KOPT-K1 (cell line): ENCODE data around the gene TNXB.

ENCODE experiments used
- H3K27ac ChIP-seq: fragments of 200-600 bp; sonication (generic); 2 replicates; pipeline ENCODE4 v1.5.1; 2016; ENCODE audit warnings: antibody characterized with exemption, mild to moderate bottlenecking, low read depth, low read length; ENCODE audit not compliant: poor library complexity, severe bottlenecking
- H3K36me3 ChIP-seq: fragments of 200-600 bp; sonication (generic); 2 replicates; pipeline ENCODE4 v1.5.1; 2017; ENCODE audit warnings: antibody characterized with exemption, mild to moderate bottlenecking, low read length, moderate library complexity; ENCODE audit not compliant: insufficient read depth
- H3K9me3 ChIP-seq: fragments of 200-600 bp; sonication (generic); 2 replicates; pipeline ENCODE4 v1.5.1; 2017; ENCODE audit warnings: antibody characterized with exemption, low read length, mild to moderate bottlenecking; ENCODE audit not compliant: insufficient read depth, poor library complexity, severe bottlenecking

Gene TNXB

DNA sequence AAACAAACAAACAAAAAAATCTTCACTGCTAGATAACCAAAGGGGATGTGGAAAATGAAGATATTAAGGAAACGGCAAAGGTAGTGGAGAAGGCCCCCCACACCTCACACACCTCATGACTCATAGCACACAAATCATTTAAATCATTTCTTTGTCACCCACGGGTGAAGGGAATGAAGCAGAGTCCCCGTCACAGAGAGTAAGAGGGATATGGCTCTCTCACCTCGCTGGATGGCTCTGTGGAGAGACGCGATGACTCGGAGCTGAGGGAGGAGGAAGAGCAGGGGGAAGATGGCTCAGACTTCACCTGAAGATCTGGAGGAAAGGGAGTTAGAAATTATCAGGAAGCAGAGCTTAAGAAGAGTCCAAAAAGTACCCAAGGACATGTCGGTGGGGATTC lies 17.7 kb upstream of the TNXB start:
- Histone ChIP-seq H3K36me3 (peaks cover 48% of the 10 kb centered on the region), H3K9me3 (no peaks in the 10 kb centered on the region), H3K27ac (no peak overlapping the region)

DNA sequence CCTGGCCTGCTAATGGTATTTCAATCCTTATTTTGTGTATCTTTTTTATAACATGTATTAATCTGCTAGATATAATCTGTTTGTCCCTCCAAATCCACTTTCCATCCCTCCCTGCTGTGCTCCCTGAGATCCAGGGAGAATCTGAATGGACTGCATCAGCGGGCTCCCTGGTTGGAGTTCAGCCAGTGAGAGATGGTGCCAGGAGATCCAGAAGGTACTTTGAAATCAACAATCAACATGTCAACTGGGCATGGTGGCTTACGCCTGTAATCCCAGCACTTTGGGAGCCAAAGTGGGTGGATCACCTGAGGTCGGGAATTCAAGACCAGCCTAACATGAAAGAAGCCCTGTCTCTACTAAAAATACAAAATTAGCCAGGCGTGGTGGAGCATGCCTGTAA lies 14.5 kb upstream of the TNXB start:
- Histone ChIP-seq H3K9me3 (no peaks in the 10 kb centered on the region), H3K27ac (no peak overlapping the region), H3K36me3 (peaks cover 77% of the 10 kb centered on the region)

DNA sequence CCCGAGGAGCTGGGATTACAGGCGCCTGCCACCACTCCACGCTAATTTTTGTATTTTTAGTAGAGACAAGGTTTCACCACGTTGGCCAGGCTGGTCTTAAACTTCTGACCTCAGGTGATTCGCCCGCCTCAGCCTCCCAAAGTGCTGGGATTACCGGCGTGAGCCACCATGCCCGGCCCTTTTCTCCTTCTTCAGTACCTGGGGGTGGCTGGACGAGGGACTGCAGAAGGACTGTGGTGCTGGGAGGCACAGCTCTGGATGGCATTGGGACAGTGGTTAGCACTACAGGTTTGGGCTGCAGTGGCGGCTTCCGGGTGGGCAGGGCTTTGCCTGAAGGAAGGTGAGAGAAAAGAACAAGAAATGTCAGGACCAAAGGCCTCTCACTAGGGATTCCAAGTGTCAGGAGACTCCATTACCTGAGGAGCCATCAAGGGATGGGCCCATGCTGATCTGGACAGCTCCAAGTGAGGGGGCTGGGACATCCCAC lies 11.5 kb upstream of the TNXB start:
- Histone ChIP-seq H3K36me3 (peaks cover 94% of the 10 kb centered on the region), H3K9me3 (no peaks in the 10 kb centered on the region)

DNA sequence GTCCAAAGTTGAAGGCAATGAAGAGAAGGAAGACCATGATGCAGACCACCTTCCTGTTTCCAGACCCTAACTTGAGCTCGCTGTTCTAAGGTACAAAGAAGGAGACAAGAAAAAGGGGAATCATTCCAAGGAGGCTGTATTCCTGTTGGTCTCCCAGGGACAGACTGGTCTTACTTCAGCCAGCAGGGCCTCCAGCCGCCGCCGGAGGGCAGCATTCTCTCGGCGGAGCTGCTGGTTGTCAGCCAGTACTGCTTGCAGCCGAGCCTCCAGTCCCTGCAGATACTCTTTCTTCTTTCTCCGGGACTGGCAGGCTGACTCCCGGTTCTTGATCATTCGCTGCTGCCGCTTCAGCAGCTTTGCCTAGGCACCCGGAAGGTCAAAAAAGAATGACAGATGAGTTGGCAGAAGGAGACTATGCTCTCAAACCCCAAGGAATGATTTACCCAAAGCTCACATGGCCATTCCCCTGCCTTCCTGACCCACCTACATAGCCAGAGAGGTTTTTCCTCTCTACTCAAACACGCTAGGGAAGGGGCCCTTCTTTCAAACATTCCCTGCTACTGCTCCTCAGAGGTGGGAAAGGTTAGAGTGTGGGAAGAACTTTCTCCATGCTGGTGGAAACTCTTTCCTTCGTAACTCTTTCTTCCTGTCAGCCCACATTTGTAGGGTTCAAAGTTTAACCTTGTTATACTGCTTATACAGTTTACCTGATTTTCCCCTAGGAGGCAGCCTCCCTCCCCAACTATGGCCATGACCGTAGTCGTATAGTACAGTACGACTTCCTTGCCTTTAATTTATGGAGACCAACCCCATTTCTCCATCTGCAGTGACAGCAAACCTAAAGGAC lies 9.9 kb upstream of the TNXB start:
- H3K27ac ChIP-seq, result no peak overlapping the region
- peaks cover 87% of the 10 kb centered on the region for H3K36me3 ChIP-seq
- no peaks in the 10 kb centered on the region for H3K9me3 ChIP-seq

More for the DNA sequence above, 11.5 kb upstream of the TNXB start:
- no peak overlapping the region for H3K27ac ChIP-seq

DNA sequence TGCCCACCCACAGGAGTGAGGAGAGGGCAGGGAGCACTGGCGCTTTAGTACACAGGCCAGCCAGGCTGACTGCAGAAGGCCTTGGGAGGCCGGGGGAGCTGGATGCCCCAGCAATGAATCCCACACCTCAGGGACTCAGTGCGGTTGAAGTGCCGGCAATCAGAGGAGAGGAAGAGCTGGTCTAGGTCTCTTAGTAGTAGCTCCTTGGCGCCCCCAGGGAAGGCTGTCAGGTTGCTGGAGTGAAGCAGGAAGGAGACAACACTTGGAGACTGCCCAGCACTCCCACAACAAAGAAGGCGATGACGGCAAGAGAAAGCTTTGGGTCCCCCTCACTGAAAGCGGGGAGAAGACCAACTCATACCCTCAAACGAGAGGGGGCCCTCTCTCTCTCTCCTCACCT lies 8.3 kb upstream of the TNXB start:
- Histone ChIP-seq H3K36me3 (peaks cover 74% of the 10 kb centered on the region), H3K9me3 (no peaks in the 10 kb centered on the region), H3K27ac (no peak overlapping the region)

DNA sequence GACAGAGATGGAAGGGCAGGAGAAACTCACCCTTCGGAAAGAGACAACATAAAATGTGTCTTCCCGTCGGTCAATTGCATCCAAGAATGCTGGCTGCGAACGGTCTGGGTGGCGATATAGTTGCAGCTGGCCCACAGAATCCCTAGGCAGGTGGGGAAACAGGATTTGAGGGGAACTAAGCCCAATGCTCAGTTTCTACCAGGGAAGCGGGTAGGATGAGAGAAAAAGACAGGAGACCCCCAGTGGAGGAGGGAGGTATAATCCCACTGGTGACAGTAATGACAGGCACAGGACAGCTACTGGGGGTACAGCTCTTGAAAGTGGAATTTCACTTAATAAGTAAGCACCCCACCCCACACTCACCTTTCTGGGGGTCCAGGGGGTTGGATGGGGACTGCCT lies 7.5 kb upstream of the TNXB start:
- Histone ChIP-seq H3K36me3 (peaks cover 67% of the 10 kb centered on the region), H3K9me3 (no peaks in the 10 kb centered on the region), H3K27ac (no peak overlapping the region)

DNA sequence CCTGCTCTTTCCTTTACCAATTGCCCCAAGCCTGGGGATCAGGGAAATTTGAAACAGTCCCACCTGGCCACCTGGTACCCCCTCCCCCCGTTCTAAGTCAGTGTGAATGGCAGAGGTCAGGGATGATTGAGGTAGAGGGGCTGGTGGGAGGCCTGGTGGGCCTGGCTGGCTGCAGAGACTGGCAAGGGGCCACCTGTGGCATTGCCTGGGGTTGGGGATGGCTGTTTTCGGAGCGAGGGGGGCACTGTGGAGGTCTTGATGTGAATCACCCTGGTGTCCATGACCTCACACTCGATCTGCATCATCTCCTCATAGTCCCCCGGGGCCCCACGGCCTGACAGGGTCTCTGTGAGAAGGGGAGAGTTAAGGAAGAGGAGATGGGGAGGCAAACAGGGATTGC lies 6.5 kb upstream of the TNXB start:
- H3K27ac ChIP-seq, result no peak overlapping the region
- H3K36me3 ChIP-seq, result peaks cover 57% of the 10 kb centered on the region
- H3K9me3 ChIP-seq, result no peaks in the 10 kb centered on the region

DNA sequence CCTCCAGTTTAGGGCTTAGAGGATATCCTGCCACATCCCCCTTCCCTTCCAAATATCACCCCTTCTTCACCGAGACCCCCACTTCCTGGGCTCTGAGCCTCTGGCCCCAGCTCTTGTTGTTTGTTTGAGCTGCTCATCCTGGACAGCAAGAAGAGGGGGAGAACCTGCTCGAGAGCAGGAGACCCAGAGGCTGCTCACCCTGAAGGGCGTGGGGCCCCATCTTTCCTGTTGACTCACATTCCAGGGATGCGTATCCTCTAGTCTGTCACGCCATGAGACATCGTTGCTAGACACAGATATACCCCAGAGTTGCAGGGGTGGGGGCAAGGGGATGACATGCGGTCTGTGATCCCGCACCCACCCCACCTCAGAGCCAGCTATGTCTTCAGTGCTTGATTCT lies 5.7 kb upstream of the TNXB start:
- no peaks in the 10 kb centered on the region for H3K9me3 ChIP-seq
- peaks cover 51% of the 10 kb centered on the region for H3K36me3 ChIP-seq
- H3K27ac ChIP-seq, result no peak overlapping the region

DNA sequence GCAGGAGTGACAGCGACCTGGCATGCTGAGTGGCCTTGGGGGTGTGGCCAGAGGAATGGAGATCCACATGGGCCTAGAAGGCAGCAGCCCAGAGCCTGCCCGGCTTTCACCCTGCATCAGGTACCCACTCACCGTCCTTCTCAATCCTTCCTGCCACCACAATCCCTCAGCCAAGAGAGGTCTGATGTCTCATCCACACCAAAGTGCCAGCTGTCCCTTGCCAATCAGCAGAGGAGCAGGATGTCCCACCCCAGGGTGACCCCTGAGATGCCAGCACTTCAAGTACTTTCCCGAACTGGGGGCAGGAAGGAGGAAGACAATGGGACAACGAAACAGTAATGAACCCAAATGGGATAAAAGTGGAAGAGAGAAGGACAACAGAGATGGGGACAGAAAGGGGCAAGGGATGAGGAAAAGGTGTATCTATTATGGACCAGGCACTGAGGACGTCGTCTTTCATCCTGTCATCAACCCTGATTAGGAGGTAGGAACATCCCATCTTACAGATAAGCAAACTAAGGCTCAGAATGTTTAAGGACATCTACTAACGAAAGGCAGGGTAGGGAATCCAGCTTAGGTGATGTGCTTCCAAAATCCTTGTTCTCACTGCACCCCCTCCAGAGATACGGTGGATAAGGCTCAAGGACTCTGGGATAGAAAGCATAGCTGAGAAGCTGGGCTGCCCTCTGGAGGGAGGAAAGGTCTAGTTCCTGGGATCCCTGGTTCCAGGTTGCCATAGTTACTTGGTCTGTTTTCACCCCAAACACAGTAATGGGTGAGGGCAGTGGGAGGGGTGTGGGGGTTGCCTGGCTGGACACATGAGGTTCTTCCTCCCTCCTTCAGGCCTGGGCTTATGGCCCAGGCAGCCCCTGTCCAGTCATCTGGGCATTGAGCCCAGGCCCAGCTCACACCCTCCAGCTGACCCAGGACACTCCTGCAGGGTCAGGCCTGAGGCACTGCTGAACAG lies 4.5 kb upstream of the TNXB start:
- Histone ChIP-seq H3K9me3 (no peaks in the 10 kb centered on the region), H3K36me3 (peaks cover 40% of the 10 kb centered on the region), H3K27ac (no peak overlapping the region)

DNA sequence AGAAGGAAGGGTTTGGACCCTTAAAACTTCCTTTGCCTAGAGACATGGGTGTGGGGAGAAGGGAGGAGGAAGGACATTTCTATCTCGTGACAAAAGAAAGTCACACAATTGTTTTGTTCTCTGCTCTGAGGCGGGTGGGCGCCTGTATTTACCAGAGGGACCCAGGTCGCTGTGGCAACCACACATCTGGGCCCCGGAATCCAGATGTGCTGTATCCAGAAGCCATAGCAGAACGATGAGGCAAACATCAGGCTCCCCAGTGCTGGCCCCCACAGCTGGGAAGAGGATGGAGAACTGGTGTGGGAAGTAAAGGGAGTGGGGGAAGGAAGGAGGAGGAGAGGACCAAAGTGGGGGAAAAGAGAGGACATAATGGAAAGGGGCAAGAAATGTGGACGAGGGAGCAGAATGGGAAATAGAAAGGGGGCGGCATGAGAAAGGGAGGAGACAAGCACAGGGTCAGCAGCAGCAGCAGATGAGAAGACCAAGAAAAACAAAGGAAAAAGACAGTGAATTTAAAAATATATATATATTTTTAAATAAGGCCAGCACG lies 3.4 kb upstream of the TNXB start:
- H3K9me3 ChIP-seq, result no peaks in the 10 kb centered on the region
- peaks cover 28% of the 10 kb centered on the region for H3K36me3 ChIP-seq
- H3K27ac ChIP-seq, result no peak overlapping the region

DNA sequence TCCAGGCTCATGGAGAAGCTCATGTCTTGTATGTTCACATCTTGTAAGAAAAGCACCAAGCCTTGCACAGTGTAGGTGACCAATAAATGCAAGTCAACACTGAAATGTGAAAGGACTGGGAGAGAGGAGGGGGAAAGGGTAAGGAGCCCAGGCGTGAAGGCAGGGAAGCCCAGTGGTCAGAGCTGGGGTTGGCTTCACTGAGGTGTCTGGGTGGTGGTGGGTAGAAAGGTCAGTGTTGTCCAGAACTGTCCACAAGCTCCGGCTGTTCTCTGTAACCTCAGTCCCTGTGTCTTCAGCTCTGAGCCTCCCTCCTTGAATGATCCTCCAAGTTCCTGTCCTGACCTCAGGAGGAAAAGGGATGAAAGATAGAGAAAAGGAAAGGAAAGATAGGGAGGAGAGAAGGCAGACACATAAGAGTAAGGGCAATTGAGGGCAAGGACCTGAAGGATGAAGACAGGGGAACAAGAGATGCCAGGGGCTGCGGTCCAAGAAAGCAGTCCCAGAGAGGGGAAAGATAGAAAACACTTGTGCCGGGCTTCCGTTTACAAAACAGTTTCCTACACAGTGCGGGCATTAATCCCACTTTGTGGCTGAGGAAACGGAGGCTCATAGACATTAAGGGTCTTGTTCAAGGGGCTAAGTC lies 2.4 kb upstream of the TNXB start:
- H3K36me3 ChIP-seq, result peaks cover 19% of the 10 kb centered on the region
- no peaks in the 10 kb centered on the region for H3K9me3 ChIP-seq
- H3K27ac ChIP-seq, result no peak overlapping the region

DNA sequence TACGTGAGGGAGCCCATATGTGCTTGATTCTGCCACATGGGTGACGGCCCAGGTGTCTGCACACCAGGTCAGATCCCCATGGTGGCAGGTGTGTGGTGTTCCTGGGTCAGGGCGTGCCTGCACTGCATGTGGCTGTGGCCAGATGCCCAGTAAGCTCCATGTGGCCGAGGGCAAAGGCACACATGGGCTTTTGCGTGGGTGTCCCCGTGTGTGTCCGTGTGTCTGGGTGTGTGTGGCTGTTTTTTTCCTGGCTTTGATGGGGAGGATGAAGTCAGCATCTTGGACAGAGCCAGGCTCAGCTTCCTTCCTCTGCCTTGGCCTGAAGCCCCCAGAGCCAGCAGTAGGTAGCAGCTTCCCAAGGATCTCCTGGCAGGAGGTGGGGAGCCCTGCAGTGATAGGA lies 1.5 kb upstream of the TNXB start:
- no peaks in the 10 kb centered on the region for H3K9me3 ChIP-seq
- no peak overlapping the region for H3K27ac ChIP-seq
- peaks cover 9% of the 10 kb centered on the region for H3K36me3 ChIP-seq

DNA sequence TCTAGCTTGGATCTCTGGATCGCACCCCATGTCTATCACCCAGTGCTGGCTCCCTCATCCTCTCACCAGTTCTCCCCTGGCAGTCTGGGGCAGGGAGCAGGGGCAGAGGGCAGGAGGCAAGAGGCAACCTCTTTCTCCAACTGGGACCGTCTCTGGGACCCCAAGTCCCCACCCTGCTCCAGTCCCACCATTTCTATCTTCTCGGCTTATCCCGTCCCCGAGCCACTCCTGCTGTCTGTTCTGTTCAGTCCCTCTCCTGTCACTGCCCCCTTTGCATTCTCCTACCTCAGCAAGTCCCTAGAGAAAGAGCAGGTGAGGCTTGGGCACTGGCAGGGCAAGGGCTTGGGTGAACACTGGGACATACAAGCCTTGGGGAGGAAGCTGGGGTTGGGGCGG lies 625 bp upstream of the TNXB start:
- Histone ChIP-seq H3K27ac (no peak overlapping the region), H3K36me3 (peaks cover 2% of the 10 kb centered on the region; the same call in 1 of the 2 replicates), H3K9me3 (no peaks in the 10 kb centered on the region)

DNA sequence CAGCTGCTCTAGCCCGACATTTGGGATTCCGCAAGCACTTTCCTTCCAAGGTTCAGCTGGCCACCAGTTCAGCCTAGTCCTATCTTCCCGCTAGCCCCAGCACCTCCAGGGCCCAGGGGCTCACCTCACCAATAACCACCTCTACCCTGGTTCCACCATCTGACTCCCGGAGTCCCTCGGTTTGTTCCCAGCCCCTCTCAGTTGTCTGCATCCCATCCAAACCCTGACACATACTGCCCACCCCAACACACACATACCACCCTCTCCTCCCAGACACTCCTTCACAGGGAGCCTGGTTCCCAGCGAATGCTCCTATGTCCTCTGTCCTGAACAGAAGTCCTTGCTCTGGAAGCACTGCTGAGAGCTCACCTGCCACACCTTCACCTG lies 418 bp downstream of the TNXB start:
- Histone ChIP-seq H3K27ac (no peak overlapping the region), H3K36me3 (no peaks in the 10 kb centered on the region; the same call in 1 of the 2 replicates), H3K9me3 (no peaks in the 10 kb centered on the region)
